HEK293 (cell line): ENCODE data around the gene MATN1.

Experiments
- CTCF ChIA-PET: fragments of 350-600 bp; formaldehyde crosslinking; extraction: SDS; loops from one replicate; lab custom pipeline; 2021; ENCODE audit warnings: antibody characterized with exemption; lab: Yijun Ruan, JAX
- POLR2A ChIA-PET: fragments of 300-600 bp; formaldehyde crosslinking; extraction: SDS; loops from one replicate; lab custom pipeline; 2020; ENCODE audit warnings: antibody characterized with exemption, inconsistent platforms; lab: Yijun Ruan, JAX
- H3K27ac ChIP-seq: fragments of 200-500 bp; sonication (Bioruptor generic); 2 replicates; pipeline ENCODE4 v1.5.1; 2014; ENCODE audit warnings: low read depth, low read length, control low read depth, inconsistent platforms; ENCODE audit errors: extremely low read depth
- H3K36me3 ChIP-seq, 2 experiments: fragments of 200-500 bp in 1 of 2; sonication (Bioruptor generic) in 1 of 2; 1 replicate in 1 of 2; 2 replicates in 1 of 2; pipeline ENCODE4 v1.5.1; 2014 to 2017; ENCODE audit warnings: inconsistent platforms in 2 of 2, low read length in 2 of 2; ENCODE audit not compliant: control insufficient read depth in 2 of 2, insufficient read depth in 1 of 2
- H3K4me1 ChIP-seq: fragments of 200-500 bp; sonication (Bioruptor generic); 2 replicates; pipeline ENCODE4 v1.5.1; 2014; ENCODE audit warnings: mild to moderate bottlenecking, low read length, inconsistent platforms; ENCODE audit not compliant: control insufficient read depth, insufficient read depth
- H3K4me3 ChIP-seq: 2 replicates; pipeline ENCODE4 v1.5.1; 2011; ENCODE audit warnings: low read depth, mild to moderate bottlenecking, control low read depth, low read length, moderate library complexity
- H3K9me3 ChIP-seq: fragments of 200-500 bp; sonication (Bioruptor generic); 2 replicates; pipeline ENCODE4 v1.5.1; 2014; ENCODE audit warnings: low read depth, low read length, inconsistent platforms; ENCODE audit not compliant: control insufficient read depth, insufficient read depth
- GLIS2 ChIP-seq: fragments of 450-650 bp; formaldehyde crosslinking; IDR thresholded peaks from 2 replicates; pipeline ENCODE4 v1.5.1; 2016; ENCODE audit warnings: missing biosample characterization, missing genetic modification characterization
- KLF1 ChIP-seq: fragments of 450-650 bp; formaldehyde crosslinking; IDR thresholded peaks from 2 replicates; pipeline ENCODE4 v1.5.1; 2016; ENCODE audit warnings: missing biosample characterization, missing genetic modification characterization
- RBAK ChIP-seq: fragments of 450-650 bp; formaldehyde crosslinking; IDR thresholded peaks from 2 replicates; pipeline ENCODE4 v1.5.1; 2016; ENCODE audit warnings: missing biosample characterization, missing genetic modification characterization
- ZNF112 ChIP-seq: fragments of 450-650 bp; formaldehyde crosslinking; IDR thresholded peaks from 2 replicates; pipeline ENCODE4 v1.5.0; 2017; ENCODE audit warnings: missing biosample characterization, missing genetic modification characterization
- ZNF223 ChIP-seq: fragments of 450-650 bp; formaldehyde crosslinking; IDR thresholded peaks from 2 replicates; pipeline ENCODE4 v1.5.1; 2016; ENCODE audit warnings: missing biosample characterization, missing genetic modification characterization
- ZNF239 ChIP-seq: fragments of 450-650 bp; formaldehyde crosslinking; IDR thresholded peaks from 2 replicates; pipeline ENCODE4 v1.5.1; 2016; ENCODE audit warnings: missing biosample characterization, missing genetic modification characterization
- ZNF292 ChIP-seq: fragments of 450-650 bp; formaldehyde crosslinking; IDR thresholded peaks from 2 replicates; pipeline ENCODE4 v1.5.1; 2016; ENCODE audit warnings: low read depth, missing biosample characterization, missing genetic modification characterization, borderline replicate concordance
- ZNF404 ChIP-seq: fragments of 450-650 bp; formaldehyde crosslinking; IDR thresholded peaks from 2 replicates; pipeline ENCODE4 v1.5.1; 2017; ENCODE audit warnings: missing biosample characterization, missing genetic modification characterization
- ZNF501 ChIP-seq: fragments of 450-650 bp; formaldehyde crosslinking; IDR thresholded peaks from 2 replicates; pipeline ENCODE4 v1.5.1; 2016; ENCODE audit warnings: missing biosample characterization, missing genetic modification characterization
- ZNF777 ChIP-seq: fragments of 450-650 bp; formaldehyde crosslinking; IDR thresholded peaks from 2 replicates; pipeline ENCODE4 v1.5.1; 2017; ENCODE audit warnings: missing biosample characterization, missing genetic modification characterization, borderline replicate concordance
- TF ChIP-seq, protein P1 (sequence below): fragments of 450-650 bp; formaldehyde crosslinking; optimal IDR thresholded peaks from 2 replicates; pipeline ENCODE3; 2016; ENCODE audit warnings: missing biosample characterization, mild to moderate bottlenecking, missing genetic modification characterization
- TF ChIP-seq, protein P2 (sequence below): fragments of 450-650 bp; formaldehyde crosslinking; IDR thresholded peaks from 2 replicates; pipeline ENCODE4 v1.5.1; 2016; ENCODE audit warnings: missing biosample characterization, missing genetic modification characterization, borderline replicate concordance
- TF ChIP-seq, protein P3 (sequence below): fragments of 450-650 bp; formaldehyde crosslinking; IDR thresholded peaks from 2 replicates; pipeline ENCODE4 v1.5.1; 2016; ENCODE audit warnings: missing biosample characterization, missing genetic modification characterization
- TF ChIP-seq, protein P4 (sequence below): fragments of 450-650 bp; formaldehyde crosslinking; IDR thresholded peaks from 2 replicates; pipeline ENCODE4 v1.5.1; 2016; ENCODE audit warnings: missing biosample characterization, missing genetic modification characterization
- TF ChIP-seq, protein P5 (sequence below): fragments of 450-650 bp; formaldehyde crosslinking; IDR thresholded peaks from 2 replicates; pipeline ENCODE4 v1.5.1; 2016; ENCODE audit warnings: missing biosample characterization, missing genetic modification characterization
- TF ChIP-seq, protein P6 (sequence below): fragments of 450-650 bp; formaldehyde crosslinking; IDR thresholded peaks from 2 replicates; pipeline ENCODE4 v1.5.1; 2017; ENCODE audit warnings: missing biosample characterization, missing genetic modification characterization

Gene MATN1

DNA sequence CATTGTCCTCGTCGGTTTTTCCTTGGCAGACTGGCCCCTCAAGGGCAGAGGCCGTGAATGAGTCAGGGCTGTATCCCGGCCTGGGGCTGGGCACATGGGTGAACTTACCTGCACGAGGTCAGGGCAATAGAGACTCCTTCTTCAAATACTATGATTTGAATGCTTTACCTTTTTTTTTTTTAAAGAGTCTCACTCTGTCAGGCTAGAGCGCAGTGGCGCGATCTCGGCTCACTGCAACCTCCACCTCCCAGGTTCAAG is 29.2 kb upstream of the MATN1 start (continued):
- TF ChIP-seq, protein P1, sequence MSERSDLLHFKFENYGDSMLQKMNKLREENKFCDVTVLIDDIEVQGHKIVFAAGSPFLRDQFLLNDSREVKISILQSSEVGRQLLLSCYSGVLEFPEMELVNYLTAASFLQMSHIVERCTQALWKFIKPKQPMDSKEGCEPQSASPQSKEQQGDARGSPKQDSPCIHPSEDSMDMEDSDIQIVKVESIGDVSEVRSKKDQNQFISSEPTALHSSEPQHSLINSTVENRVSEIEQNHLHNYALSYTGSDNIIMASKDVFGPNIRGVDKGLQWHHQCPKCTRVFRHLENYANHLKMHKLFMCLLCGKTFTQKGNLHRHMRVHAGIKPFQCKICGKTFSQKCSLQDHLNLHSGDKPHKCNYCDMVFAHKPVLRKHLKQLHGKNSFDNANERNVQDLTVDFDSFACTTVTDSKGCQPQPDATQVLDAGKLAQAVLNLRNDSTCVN = no peak
- TF ChIP-seq ZNF404 (tag by site-specific recombination) = no peak

DNA sequence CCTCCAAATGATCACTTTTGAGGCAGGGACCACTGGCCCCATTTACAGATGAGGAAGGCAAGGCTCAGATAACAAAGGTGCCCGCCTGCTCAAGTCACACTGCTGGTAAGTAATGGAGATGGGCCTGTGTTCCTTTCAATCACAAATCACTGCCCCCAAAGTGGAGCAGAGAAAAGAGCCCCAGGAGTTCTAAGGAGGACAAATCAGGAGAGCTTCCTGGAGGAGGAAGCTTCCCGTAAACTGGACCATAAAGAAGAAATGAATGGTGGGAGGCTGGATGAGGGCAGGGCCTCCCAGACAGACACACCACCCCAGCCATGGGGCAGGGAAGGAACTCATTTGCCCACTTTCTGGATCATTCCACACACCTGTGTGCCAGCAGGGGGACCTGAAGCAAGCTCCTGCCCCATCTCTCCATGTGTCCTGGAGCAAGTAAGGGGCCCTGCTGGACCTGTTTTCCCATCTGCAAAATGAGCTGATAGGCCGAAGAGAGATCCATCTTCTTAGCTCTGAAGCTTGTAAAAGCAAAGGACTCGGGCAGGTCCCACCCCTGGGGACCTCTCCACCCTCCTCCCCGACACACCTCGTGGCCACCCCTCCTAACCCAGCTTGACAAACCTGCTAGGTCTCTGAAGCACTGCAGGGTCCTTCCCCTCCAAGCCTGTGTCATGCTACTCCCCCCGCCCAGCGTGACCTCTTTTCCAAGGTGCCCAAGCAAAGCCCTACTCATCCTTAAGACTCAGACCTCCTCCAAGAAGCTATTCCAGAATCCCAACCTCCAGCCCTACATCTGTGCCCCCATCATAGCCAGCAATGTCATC is 28.7 kb upstream of the MATN1 start:
- POLR2A ChIA-PET = interaction anchor here (0.6 kb wide), 1 partner anchor 301 kb away, joined by 4 read pairs; no protein-coding TSS in a partner anchor
- Histone ChIP-seq H3K4me1 (no peaks in the 10 kb centered on the region), H3K36me3 (no peaks in the 10 kb centered on the region), H3K9me3 (no peaks in the 10 kb centered on the region), H3K4me3 (no peak overlapping the region), H3K27ac (no peak overlapping the region)
- TF ChIP-seq, protein P2, sequence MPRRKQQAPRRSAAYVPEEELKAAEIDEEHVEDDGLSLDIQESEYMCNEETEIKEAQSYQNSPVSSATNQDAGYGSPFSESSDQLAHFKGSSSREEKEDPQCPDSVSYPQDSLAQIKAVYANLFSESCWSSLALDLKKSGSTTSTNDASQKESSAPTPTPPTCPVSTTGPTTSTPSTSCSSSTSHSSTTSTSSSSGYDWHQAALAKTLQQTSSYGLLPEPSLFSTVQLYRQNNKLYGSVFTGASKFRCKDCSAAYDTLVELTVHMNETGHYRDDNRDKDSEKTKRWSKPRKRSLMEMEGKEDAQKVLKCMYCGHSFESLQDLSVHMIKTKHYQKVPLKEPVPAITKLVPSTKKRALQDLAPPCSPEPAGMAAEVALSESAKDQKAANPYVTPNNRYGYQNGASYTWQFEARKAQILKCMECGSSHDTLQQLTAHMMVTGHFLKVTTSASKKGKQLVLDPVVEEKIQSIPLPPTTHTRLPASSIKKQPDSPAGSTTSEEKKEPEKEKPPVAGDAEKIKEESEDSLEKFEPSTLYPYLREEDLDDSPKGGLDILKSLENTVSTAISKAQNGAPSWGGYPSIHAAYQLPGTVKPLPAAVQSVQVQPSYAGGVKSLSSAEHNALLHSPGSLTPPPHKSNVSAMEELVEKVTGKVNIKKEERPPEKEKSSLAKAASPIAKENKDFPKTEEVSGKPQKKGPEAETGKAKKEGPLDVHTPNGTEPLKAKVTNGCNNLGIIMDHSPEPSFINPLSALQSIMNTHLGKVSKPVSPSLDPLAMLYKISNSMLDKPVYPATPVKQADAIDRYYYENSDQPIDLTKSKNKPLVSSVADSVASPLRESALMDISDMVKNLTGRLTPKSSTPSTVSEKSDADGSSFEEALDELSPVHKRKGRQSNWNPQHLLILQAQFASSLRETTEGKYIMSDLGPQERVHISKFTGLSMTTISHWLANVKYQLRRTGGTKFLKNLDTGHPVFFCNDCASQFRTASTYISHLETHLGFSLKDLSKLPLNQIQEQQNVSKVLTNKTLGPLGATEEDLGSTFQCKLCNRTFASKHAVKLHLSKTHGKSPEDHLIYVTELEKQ (tag by site-specific recombination) = no peak
- TF ChIP-seq, protein P3, sequence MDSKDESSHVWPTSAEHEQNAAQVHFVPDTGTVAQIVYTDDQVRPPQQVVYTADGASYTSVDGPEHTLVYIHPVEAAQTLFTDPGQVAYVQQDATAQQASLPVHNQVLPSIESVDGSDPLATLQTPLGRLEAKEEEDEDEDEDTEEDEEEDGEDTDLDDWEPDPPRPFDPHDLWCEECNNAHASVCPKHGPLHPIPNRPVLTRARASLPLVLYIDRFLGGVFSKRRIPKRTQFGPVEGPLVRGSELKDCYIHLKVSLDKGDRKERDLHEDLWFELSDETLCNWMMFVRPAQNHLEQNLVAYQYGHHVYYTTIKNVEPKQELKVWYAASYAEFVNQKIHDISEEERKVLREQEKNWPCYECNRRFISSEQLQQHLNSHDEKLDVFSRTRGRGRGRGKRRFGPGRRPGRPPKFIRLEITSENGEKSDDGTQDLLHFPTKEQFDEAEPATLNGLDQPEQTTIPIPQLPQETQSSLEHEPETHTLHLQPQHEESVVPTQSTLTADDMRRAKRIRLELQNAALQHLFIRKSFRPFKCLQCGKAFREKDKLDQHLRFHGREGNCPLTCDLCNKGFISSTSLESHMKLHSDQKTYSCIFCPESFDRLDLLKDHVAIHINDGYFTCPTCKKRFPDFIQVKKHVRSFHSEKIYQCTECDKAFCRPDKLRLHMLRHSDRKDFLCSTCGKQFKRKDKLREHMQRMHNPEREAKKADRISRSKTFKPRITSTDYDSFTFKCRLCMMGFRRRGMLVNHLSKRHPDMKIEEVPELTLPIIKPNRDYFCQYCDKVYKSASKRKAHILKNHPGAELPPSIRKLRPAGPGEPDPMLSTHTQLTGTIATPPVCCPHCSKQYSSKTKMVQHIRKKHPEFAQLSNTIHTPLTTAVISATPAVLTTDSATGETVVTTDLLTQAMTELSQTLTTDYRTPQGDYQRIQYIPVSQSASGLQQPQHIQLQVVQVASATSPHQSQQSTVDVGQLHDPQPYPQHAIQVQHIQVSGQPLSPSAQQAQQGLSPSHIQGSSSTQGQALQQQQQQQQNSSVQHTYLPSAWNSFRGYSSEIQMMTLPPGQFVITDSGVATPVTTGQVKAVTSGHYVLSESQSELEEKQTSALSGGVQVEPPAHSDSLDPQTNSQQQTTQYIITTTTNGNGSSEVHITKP (tag by site-specific recombination) = peak; percentile 87
- TF ChIP-seq GLIS2 (tag by site-specific recombination) (no peak), ZNF777 (no peak), KLF1 (tag by site-specific recombination) (peak; percentile 53), ZNF223 (tag by site-specific recombination) (no peak), ZNF292 (tag by site-specific recombination) (no peak), ZNF239 (no peak), RBAK (tag by site-specific recombination) (no peak), ZNF112 (tag by site-specific recombination) (no peak), ZNF501 (tag by site-specific recombination) (no peak)
- TF ChIP-seq, protein P4, sequence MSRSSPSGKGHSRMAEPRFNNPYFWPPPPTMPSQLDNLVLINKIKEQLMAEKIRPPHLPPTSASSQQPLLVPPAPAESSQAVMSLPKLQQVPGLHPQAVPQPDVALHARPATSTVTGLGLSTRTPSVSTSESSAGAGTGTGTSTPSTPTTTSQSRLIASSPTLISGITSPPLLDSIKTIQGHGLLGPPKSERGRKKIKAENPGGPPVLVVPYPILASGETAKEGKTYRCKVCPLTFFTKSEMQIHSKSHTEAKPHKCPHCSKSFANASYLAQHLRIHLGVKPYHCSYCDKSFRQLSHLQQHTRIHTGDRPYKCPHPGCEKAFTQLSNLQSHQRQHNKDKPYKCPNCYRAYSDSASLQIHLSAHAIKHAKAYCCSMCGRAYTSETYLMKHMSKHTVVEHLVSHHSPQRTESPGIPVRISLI (tag by site-specific recombination) = no peak
- TF ChIP-seq, protein P5, sequence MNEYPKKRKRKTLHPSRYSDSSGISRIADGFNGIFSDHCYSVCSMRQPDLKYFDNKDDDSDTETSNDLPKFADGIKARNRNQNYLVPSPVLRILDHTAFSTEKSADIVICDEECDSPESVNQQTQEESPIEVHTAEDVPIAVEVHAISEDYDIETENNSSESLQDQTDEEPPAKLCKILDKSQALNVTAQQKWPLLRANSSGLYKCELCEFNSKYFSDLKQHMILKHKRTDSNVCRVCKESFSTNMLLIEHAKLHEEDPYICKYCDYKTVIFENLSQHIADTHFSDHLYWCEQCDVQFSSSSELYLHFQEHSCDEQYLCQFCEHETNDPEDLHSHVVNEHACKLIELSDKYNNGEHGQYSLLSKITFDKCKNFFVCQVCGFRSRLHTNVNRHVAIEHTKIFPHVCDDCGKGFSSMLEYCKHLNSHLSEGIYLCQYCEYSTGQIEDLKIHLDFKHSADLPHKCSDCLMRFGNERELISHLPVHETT (tag by site-specific recombination) = no peak
- TF ChIP-seq, protein P6, sequence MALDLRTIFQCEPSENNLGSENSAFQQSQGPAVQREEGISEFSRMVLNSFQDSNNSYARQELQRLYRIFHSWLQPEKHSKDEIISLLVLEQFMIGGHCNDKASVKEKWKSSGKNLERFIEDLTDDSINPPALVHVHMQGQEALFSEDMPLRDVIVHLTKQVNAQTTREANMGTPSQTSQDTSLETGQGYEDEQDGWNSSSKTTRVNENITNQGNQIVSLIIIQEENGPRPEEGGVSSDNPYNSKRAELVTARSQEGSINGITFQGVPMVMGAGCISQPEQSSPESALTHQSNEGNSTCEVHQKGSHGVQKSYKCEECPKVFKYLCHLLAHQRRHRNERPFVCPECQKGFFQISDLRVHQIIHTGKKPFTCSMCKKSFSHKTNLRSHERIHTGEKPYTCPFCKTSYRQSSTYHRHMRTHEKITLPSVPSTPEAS = no peak
- CTCF ChIA-PET = interaction anchor here (0.6 to 2.2 kb wide), 2 partner anchors 27 to 463 kb away, joined by 3 to 10 read pairs; no protein-coding TSS in a partner anchor
